Colonic mucosa (tissue), 4 donors: ENCODE results near the gene LAMA4. TPM values are rescaled to one million over a fixed set of nuclear protein-coding genes. Genes with fewer than 3 reads are reported as not detected.
"Not testable (repeated sequence)": the region's sequence is repeated elsewhere in the genome, so short reads cannot be mapped to it uniquely, and the experiment has no call there.

Source experiments
- DNase-seq: peaks from one replicate; pipeline ENCODE4 v3.0.0-alpha.2; 2020
- H3K27ac ChIP-seq: fragments of 200-600 bp; one replicate; pipeline ENCODE4 v1.8.0; 2021
- H3K27me3 ChIP-seq: fragments of 200-600 bp; one replicate; pipeline ENCODE4 v1.8.0; 2021
- H3K36me3 ChIP-seq: fragments of 200-600 bp; one replicate; pipeline ENCODE4 v1.8.0; 2021
- H3K4me1 ChIP-seq: fragments of 200-600 bp; one replicate; pipeline ENCODE4 v1.8.0; 2021; ENCODE audit warnings: mild to moderate bottlenecking
- H3K4me3 ChIP-seq: fragments of 200-600 bp; one replicate; pipeline ENCODE4 v1.8.0; 2021
- H3K9ac ChIP-seq, 2 donors: one replicate each; pipeline ENCODE4 v1.7.0; 2013; ENCODE audit warnings: control low read depth in 2 of 2, low read depth in 2 of 2, low read length in 2 of 2
- H3K9me3 ChIP-seq: fragments of 200-600 bp; one replicate; pipeline ENCODE4 v1.8.0; 2021
- intact Hi-C: fragments of 100-400 bp; cut with DNase I; formaldehyde crosslinking; loops from one replicate; pipeline ENCODE4 v1.14.1; 2022
- total RNA-seq, 2 donors: library from RNA; stranded (reverse); fragmentation: NEBNext Ultra II Directional in 1 of 2; extraction: Animal tissue kit (Norgen Biotek cat#: 25700) in 1 of 2; gene quantifications; one replicate each; pipeline ENCODE4 v1.2.1, GENCODE V29; 2021
- TF ChIP-seq, protein P1 (sequence below): fragments of 200-600 bp; IDR thresholded peaks from one replicate; pipeline ENCODE4 v1.8.0; 2022; ENCODE audit warnings: antibody characterized with exemption, mild to moderate bottlenecking
- donor health status: healthy.
- donor health status: DM: no; HTN: no; CAD: no.
- donor health status: DM: no; HTN: no; CAD: no.

The LAMA4 gene
- total RNA-seq, 2 donors from 2014 or later: 15.8 to 35.1 TPM

DNA sequence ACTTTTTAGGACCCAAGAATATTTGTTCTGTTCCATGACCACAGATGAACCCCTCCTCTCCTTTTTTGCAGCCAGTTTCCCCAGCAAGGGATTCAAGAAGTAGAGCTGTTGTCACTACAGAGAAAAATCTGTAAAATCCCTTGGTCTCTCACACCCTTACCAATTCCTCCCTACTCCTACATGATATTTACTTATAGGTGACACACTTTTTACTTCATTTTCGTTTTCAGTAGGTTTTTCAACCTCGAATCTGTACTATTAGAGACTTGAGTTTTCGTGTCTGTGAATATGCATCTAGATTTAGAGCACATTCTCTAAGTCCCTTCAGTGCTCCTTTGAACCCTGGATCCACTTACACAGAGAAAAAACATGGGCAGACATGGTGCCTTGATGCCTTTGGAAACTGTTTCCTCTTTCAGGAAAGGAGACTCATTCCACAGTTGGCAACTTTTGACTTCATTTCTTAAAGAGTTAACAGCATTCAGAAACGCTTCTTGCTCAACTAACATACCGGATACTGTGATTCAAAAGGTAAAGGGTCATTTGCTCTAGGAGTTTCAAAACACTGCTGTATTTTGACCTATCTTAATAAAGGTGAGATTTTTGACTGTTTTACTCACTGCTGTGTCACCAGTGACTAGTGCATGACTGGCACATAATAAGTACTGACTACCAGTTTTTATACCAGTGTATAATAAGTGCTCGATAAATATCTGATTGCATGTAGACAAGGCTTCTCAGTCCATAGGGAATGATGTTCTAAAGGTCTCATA, 50.6 kb downstream of the LAMA4 start:
- Histone ChIP-seq H3K9me3 (no peaks in the 10 kb centered on the region), H3K27me3 (no peaks in the 10 kb centered on the region), H3K4me1 (no peaks in the 10 kb centered on the region), H3K4me3 (no peak overlapping the region), H3K27ac (no peak overlapping the region), H3K36me3 (no peaks in the 10 kb centered on the region), H3K9ac (no peak overlapping the region)
- intact Hi-C loops: no loop called here
- TF ChIP-seq, protein P1, sequence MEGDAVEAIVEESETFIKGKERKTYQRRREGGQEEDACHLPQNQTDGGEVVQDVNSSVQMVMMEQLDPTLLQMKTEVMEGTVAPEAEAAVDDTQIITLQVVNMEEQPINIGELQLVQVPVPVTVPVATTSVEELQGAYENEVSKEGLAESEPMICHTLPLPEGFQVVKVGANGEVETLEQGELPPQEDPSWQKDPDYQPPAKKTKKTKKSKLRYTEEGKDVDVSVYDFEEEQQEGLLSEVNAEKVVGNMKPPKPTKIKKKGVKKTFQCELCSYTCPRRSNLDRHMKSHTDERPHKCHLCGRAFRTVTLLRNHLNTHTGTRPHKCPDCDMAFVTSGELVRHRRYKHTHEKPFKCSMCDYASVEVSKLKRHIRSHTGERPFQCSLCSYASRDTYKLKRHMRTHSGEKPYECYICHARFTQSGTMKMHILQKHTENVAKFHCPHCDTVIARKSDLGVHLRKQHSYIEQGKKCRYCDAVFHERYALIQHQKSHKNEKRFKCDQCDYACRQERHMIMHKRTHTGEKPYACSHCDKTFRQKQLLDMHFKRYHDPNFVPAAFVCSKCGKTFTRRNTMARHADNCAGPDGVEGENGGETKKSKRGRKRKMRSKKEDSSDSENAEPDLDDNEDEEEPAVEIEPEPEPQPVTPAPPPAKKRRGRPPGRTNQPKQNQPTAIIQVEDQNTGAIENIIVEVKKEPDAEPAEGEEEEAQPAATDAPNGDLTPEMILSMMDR: no peak
- no peak for DNase-seq

DNA sequence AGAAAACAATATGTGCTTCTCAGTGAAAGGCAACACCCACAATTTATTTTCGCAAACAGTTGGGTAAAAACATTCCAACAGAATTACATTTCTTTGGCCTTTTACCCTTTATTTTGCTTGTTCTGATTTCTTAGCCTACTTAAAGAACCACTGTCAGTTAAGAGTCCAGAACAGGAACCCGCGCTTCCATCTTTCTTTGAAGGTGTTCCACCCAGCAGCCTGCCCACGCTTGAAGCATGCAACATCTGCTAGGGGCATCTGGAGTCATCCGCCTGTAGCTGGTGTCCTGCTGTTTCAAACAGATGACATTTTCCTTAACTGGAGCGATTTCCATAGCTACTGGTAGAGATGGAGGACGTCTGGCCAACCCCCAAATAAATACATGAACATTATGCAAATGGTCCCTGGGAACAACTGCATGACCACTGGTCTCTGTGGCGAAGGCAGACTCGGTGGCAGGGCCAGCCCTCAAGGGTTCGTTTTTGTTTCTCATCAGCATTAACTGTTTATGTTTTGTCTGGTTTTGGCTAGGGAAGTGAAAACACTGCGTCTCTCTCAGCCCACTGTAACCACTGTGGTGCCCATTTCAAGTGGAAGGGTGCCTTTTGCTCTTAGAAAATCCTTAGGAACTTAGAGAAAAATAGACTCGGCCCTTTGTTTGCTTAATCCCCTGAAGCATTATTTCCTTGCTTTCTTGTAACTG, 51.6 kb downstream of the LAMA4 start:
- Histone ChIP-seq H3K9ac (no peak overlapping the region), H3K36me3 (no peaks in the 10 kb centered on the region), H3K9me3 (no peaks in the 10 kb centered on the region), H3K27me3 (no peaks in the 10 kb centered on the region), H3K4me1 (no peaks in the 10 kb centered on the region), H3K27ac (no peak overlapping the region), H3K4me3 (no peak overlapping the region)
- no peak for DNase-seq
- TF ChIP-seq, protein P1: no peak
- intact Hi-C loops: no loop called here

DNA sequence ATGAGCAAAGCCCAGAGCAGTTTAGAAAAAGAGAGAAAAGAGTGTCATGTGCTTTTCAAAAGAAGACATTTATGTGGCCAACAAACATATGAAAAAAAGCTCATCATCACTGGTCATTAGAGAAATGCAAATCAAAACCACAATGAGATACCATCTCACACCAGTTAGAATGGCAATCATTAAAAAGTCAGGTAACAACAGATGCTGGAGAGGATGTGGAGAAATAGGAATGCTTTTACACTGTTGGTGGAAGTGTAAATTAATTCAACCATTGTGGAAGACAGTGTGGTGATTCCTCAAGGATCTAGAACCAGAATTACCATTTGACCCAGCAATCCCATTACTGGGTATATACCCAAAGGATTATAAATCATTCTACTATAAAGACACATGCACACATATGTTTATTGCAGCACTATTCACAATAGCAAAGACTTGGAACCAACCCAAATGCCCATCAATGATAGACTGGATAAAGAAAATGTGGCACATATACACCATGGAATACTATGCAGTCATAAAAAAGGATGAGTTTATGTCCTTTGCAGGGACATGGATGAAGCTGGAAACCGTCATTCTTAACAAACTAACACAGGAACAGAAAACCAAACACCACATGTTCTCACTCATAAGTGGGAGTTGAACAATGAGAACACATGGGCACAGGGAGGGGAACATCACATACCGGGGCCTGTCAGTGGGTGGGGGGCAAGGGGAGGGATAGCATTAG, 54.0 kb downstream of the LAMA4 start:
- H3K4me3 ChIP-seq, H3K27ac ChIP-seq, H3K36me3 ChIP-seq, intact Hi-C loops, H3K27me3 ChIP-seq, H3K9ac ChIP-seq, H3K9me3 ChIP-seq, H3K4me1 ChIP-seq, DNase-seq: not testable (repeated sequence)

DNA sequence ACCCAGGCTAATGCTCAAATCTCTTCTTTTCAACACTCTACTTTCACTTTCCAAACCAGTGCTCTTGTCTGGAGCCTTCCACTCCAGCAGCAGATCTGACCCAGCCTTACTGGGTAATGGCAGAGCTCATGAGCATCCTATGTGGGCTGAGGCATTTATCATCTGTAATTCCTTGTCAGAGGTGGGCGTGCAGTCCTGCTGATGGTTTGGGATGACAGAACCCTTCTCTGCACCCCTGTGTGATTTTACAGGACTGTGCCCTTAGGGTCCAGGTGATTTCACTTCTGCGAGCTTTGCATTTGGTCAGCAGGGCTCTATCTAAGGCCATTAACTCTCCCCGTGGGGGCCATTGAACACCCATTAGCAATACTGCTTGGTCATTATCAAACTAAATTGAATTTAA, 55.4 kb downstream of the LAMA4 start:
- H3K27me3 ChIP-seq: no peaks in the 10 kb centered on the region
- no peaks in the 10 kb centered on the region for H3K36me3 ChIP-seq
- intact Hi-C loops: no loop called here

DNA sequence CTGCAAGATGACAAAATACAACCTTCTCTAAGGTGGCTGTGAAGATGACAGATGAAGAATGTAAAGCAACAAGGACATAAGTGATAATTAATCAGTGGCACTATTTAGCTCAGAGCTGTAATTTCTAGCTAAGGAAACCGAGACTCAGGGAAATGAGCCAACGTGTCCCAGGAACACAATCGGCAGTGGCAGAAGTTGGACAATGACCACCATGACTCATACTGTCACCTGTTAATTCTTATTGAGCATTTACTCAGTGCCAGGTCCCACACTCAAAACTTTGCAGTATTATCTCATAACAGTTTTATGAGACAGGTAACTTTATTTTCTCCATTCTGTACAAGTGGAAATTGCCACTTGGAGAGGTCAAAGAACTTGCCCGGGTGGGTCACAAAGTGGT, 55.8 kb downstream of the LAMA4 start:
- no peaks in the 10 kb centered on the region for H3K36me3 ChIP-seq
- no peak for DNase-seq
- intact Hi-C loops: no loop called here
- TF ChIP-seq, protein P1: no peak
- H3K9ac ChIP-seq: no peak overlapping the region
- no peaks in the 10 kb centered on the region for H3K9me3 ChIP-seq
- H3K4me3 ChIP-seq: no peak overlapping the region
- no peaks in the 10 kb centered on the region for H3K4me1 ChIP-seq
- no peaks in the 10 kb centered on the region for H3K27me3 ChIP-seq
- no peak overlapping the region for H3K27ac ChIP-seq

More for the DNA sequence above, 55.4 kb downstream of the LAMA4 start:
- Histone ChIP-seq H3K9ac (no peak overlapping the region), H3K4me1 (no peaks in the 10 kb centered on the region), H3K27ac (no peak overlapping the region), H3K9me3 (no peaks in the 10 kb centered on the region), H3K4me3 (no peak overlapping the region)
- TF ChIP-seq, protein P1: no peak
- DNase-seq: no peak
